HepG2 (cell line): ENCODE measurements around the gene KL. TPM values are rescaled to one million over a fixed set of nuclear protein-coding genes. Genes with fewer than 3 reads are reported as not detected.

Source experiments
- FLYWCH1 ChIP-seq: sonication (generic); formaldehyde crosslinking; IDR thresholded peaks from 2 replicates; pipeline ENCODE4 v1.8.1; 2023; ENCODE audit warnings: mild to moderate bottlenecking, missing genetic modification reagents
- FOXA1 ChIP-seq, 2 experiments: fragments of 450-650 bp in 1 of 2; sonication (generic) in 1 of 2; formaldehyde crosslinking in 1 of 2; IDR thresholded peaks; 2 replicates each; pipeline versions ENCODE4 v1.4.0 to v1.6.1; 2016 to 2020; ENCODE audit warnings: missing genetic modification reagents in 1 of 2
- IKZF5 ChIP-seq: IDR thresholded peaks from 2 replicates; pipeline ENCODE4 v1.6.1; 2018; ENCODE audit warnings: missing genetic modification reagents, mild to moderate bottlenecking, missing compliant biosample characterization
- ISL2 ChIP-seq: sonication (generic); formaldehyde crosslinking; IDR thresholded peaks from 2 replicates; pipeline ENCODE4 v1.5.0; 2020; ENCODE audit warnings: missing genetic modification reagents
- JDP2 ChIP-seq: sonication (generic); formaldehyde crosslinking; IDR thresholded peaks from 2 replicates; pipeline ENCODE4 v1.8.1; 2022; ENCODE audit warnings: missing genetic modification reagents, borderline replicate concordance
- MBNL3 ChIP-seq: fragments of 250-450 bp; sonication (Bioruptor Pico); conservative IDR thresholded peaks from 2 replicates; pipeline ENCODE4 v1.8.0; 2022; ENCODE audit warnings: mild to moderate bottlenecking, inconsistent platforms
- SAFB2 ChIP-seq: sonication (generic); formaldehyde crosslinking; IDR thresholded peaks from 2 replicates; pipeline ENCODE4 v1.5.1; 2020; ENCODE audit warnings: missing genetic modification reagents, low read depth, mild to moderate bottlenecking, borderline replicate concordance
- SNAPC2 ChIP-seq: sonication (generic); formaldehyde crosslinking; IDR thresholded peaks from 2 replicates; pipeline ENCODE4 v1.8.1; 2022; ENCODE audit warnings: mild to moderate bottlenecking, missing genetic modification reagents
- ZMYM2 ChIP-seq: sonication (generic); formaldehyde crosslinking; IDR thresholded peaks from 2 replicates; pipeline ENCODE4 v1.8.0; 2022; ENCODE audit warnings: mild to moderate bottlenecking, missing genetic modification reagents
- ZNF331 ChIP-seq: sonication (generic); formaldehyde crosslinking; IDR thresholded peaks from 2 replicates; pipeline ENCODE4 v1.4.0; 2020; ENCODE audit warnings: missing genetic modification reagents
- ZNF530 ChIP-seq: sonication (generic); formaldehyde crosslinking; IDR thresholded peaks from 2 replicates; pipeline ENCODE4 v1.5.0; 2020; ENCODE audit warnings: low read depth, mild to moderate bottlenecking, missing genetic modification reagents
- ZNF704 ChIP-seq: sonication (generic); formaldehyde crosslinking; IDR thresholded peaks from 2 replicates; pipeline ENCODE4 v1.8.1; 2023; ENCODE audit warnings: mild to moderate bottlenecking, inconsistent platforms, moderate library complexity, missing genetic modification reagents, borderline replicate concordance
- ZNF749 ChIP-seq: sonication (generic); formaldehyde crosslinking; IDR thresholded peaks from 2 replicates; pipeline ENCODE4 v1.8.0; 2022; ENCODE audit warnings: mild to moderate bottlenecking, missing genetic modification reagents, moderate library complexity, borderline replicate concordance
- ZNF816 ChIP-seq: sonication (generic); formaldehyde crosslinking; IDR thresholded peaks from 2 replicates; pipeline ENCODE4 v1.8.0; 2022; ENCODE audit warnings: missing genetic modification reagents, mild to moderate bottlenecking, borderline replicate concordance
- ZSCAN20 ChIP-seq: sonication (generic); formaldehyde crosslinking; IDR thresholded peaks from 2 replicates; pipeline ENCODE4 v1.4.0; 2020; ENCODE audit warnings: missing genetic modification reagents, mild to moderate bottlenecking, borderline replicate concordance
- polyA plus RNA-seq, 8 experiments: library from polyadenylated mRNA; depleted of rRNA in 3 of 8; stranded (reverse) in 7 of 8; unstranded in 1 of 8; fragments of >200 nt; fragmentation: Illumina TruSeq in 4 of 8; extraction: Trizol in 4 of 8; gene quantifications; 2 replicates each; pipeline versions ENCODE4 v1.2.1 to v1.2.3, GENCODE V29; 2011 to 2016; ENCODE audit warnings: low read depth in 4 of 8, missing spikeins in 1 of 8, mixed read lengths in 1 of 8; ENCODE audit not compliant: insufficient read depth in 1 of 8
- total RNA-seq, 5 experiments: library from RNA; depleted of rRNA; stranded (reverse); fragments of >200 nt; fragmentation: Illumina TruSeq; extraction: Trizol; gene quantifications; 2 replicates each; pipeline ENCODE4 v1.2.3, GENCODE V29; 2016; ENCODE audit warnings: low read depth in 1 of 5
- TF ChIP-seq, protein P1 (sequence below): IDR thresholded peaks from 2 replicates; pipeline ENCODE4 v1.6.1; 2016; ENCODE audit warnings: low read depth
- TF ChIP-seq, protein P2 (sequence below), 2 experiments: fragments of 450-650 bp in 1 of 2; sonication (generic) in 1 of 2; formaldehyde crosslinking; IDR thresholded peaks; 2 replicates each; pipeline versions ENCODE4 v1.5.0 to v1.8.0; 2020 to 2022; ENCODE audit warnings: mild to moderate bottlenecking in 1 of 2, missing genetic modification reagents in 1 of 2
- TF ChIP-seq, protein P3 (sequence below): sonication (generic); formaldehyde crosslinking; IDR thresholded peaks from 2 replicates; pipeline ENCODE4 v1.4.0; 2020; ENCODE audit warnings: mild to moderate bottlenecking, missing genetic modification reagents
- TF ChIP-seq, protein P4 (sequence below), 2 experiments: sonication (generic) in 1 of 2; formaldehyde crosslinking in 1 of 2; IDR thresholded peaks; 2 replicates each; pipeline versions ENCODE4 v1.4.0 to v1.6.1; 2016 to 2020; ENCODE audit warnings: borderline replicate concordance in 1 of 2, low read depth in 1 of 2, mild to moderate bottlenecking in 1 of 2, missing genetic modification reagents in 1 of 2

The KL gene
- total and polyA plus RNA-seq, 2 of the 13 experiments (the other 11 are each of a cell fraction or from before 2014, with no cell fraction given): not detected

GRCh38 chr13:33101835-33102234, 85.6 kb downstream of the KL start (continued):
- TF ChIP-seq, protein P1, sequence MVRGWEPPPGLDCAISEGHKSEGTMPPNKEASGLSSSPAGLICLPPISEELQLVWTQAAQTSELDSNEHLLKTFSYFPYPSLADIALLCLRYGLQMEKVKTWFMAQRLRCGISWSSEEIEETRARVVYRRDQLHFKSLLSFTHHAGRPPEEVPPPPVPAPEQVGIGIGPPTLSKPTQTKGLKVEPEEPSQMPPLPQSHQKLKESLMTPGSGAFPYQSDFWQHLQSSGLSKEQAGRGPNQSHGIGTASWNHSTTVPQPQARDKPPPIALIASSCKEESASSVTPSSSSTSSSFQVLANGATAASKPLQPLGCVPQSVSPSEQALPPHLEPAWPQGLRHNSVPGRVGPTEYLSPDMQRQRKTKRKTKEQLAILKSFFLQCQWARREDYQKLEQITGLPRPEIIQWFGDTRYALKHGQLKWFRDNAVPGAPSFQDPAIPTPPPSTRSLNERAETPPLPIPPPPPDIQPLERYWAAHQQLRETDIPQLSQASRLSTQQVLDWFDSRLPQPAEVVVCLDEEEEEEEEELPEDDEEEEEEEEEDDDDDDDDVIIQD: 0 out of 2 replicates have a peak, but pooled peaks have one; percentile 50
- TF ChIP-seq ZNF331 (CRISPR knock-in tag) (no peak), ZSCAN20 (CRISPR knock-in tag) (no peak), MBNL3 (CRISPR knock-in tag) (no peak), ZNF530 (no peak), ZNF749 (CRISPR knock-in tag) (no peak), ZNF704 (no peak), JDP2 (CRISPR knock-in tag) (no peak), ZNF816 (no peak), FOXA1 (IDR thresholded peaks at IDR 0.05) (no peak), FOXA1 (CRISPR knock-in tag; IDR thresholded peaks at IDR 0.05) (peak; percentile 83), SNAPC2 (CRISPR knock-in tag) (no peak), ZMYM2 (no peak), ISL2 (CRISPR knock-in tag) (no peak), FLYWCH1 (CRISPR knock-in tag) (no peak), SAFB2 (CRISPR knock-in tag) (no peak), IKZF5 (no peak)
- TF ChIP-seq, protein P2, sequence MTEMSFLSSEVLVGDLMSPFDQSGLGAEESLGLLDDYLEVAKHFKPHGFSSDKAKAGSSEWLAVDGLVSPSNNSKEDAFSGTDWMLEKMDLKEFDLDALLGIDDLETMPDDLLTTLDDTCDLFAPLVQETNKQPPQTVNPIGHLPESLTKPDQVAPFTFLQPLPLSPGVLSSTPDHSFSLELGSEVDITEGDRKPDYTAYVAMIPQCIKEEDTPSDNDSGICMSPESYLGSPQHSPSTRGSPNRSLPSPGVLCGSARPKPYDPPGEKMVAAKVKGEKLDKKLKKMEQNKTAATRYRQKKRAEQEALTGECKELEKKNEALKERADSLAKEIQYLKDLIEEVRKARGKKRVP (CRISPR knock-in tag; IDR thresholded peaks at IDR 0.05): no peak
- TF ChIP-seq, protein P3, sequence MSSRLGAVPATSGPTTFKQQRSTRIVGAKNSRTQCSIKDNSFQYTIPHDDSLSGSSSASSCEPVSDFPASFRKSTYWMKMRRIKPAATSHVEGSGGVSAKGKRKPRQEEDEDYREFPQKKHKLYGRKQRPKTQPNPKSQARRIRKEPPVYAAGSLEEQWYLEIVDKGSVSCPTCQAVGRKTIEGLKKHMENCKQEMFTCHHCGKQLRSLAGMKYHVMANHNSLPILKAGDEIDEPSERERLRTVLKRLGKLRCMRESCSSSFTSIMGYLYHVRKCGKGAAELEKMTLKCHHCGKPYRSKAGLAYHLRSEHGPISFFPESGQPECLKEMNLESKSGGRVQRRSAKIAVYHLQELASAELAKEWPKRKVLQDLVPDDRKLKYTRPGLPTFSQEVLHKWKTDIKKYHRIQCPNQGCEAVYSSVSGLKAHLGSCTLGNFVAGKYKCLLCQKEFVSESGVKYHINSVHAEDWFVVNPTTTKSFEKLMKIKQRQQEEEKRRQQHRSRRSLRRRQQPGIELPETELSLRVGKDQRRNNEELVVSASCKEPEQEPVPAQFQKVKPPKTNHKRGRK (CRISPR knock-in tag): no peak
- TF ChIP-seq, protein P4, sequence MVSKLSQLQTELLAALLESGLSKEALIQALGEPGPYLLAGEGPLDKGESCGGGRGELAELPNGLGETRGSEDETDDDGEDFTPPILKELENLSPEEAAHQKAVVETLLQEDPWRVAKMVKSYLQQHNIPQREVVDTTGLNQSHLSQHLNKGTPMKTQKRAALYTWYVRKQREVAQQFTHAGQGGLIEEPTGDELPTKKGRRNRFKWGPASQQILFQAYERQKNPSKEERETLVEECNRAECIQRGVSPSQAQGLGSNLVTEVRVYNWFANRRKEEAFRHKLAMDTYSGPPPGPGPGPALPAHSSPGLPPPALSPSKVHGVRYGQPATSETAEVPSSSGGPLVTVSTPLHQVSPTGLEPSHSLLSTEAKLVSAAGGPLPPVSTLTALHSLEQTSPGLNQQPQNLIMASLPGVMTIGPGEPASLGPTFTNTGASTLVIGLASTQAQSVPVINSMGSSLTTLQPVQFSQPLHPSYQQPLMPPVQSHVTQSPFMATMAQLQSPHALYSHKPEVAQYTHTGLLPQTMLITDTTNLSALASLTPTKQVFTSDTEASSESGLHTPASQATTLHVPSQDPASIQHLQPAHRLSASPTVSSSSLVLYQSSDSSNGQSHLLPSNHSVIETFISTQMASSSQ (IDR thresholded peaks at IDR 0.05; ENCODE audit: low read depth): no peak
- TF ChIP-seq, protein P4 (CRISPR knock-in tag; IDR thresholded peaks at IDR 0.05; ENCODE audit: borderline replicate concordance): no peak
